Left lung (tissue), 14 donors: ENCODE measurements around the gene NXF3. TPM values are rescaled to one million over a fixed set of nuclear protein-coding genes. Genes with fewer than 3 reads are reported as not detected.
"Not testable (repeated sequence)": the region's sequence is repeated elsewhere in the genome, so short reads cannot be mapped to it uniquely, and the experiment has no call there.

Experiments used
- ATAC-seq: fragments of 200-7000 bp; cut with Tn5 transposase; one replicate; pipeline ENCODE4 v1.9.1; 2020; ENCODE audit warnings: moderate library complexity
- DNase-seq, 4 donors: peaks; one replicate each; pipeline ENCODE4 v3.0.0-alpha.2; 2013 to 2020
- H3K27ac ChIP-seq, 2 donors: fragments of 200-600 bp; sonication (generic) in 1 of 2; one replicate each; pipeline versions ENCODE4 v1.5.0 to v1.8.0; 2020 to 2021
- H3K27me3 ChIP-seq, 2 donors: fragments of 200-600 bp; sonication (generic) in 1 of 2; one replicate each; pipeline versions ENCODE4 v1.5.0 to v1.8.0; 2020 to 2021
- H3K36me3 ChIP-seq, 2 donors: fragments of 200-600 bp; sonication (generic) in 1 of 2; one replicate each; pipeline versions ENCODE4 v1.5.0 to v1.8.0; 2020 to 2021
- H3K4me1 ChIP-seq, 2 donors: fragments of 200-600 bp; one replicate each; pipeline ENCODE4 v1.8.0; 2021
- H3K4me3 ChIP-seq, 2 donors: fragments of 200-600 bp; sonication (generic) in 1 of 2; one replicate each; pipeline versions ENCODE4 v1.5.0 to v1.8.0; 2020 to 2021; ENCODE audit warnings: mild to moderate bottlenecking in 1 of 2
- H3K9me3 ChIP-seq, 2 donors: fragments of 200-600 bp; sonication (generic) in 1 of 2; one replicate each; pipeline versions ENCODE4 v1.5.0 to v1.8.0; 2020 to 2021
- CTCF ChIP-seq, 2 donors: fragments of 200-600 bp; sonication (generic) in 1 of 2; IDR thresholded peaks; one replicate each; pipeline versions ENCODE4 v1.5.0 to v1.8.0; 2021; ENCODE audit warnings: antibody characterized with exemption in 2 of 2
- intact Hi-C, 2 donors: fragments of 100-400 bp; cut with DNase I; formaldehyde crosslinking; loops; one replicate each; pipeline versions ENCODE4 v1.11.2 to v1.14.2; 2022
- long read RNA-seq, 12 donors: library from polyadenylated mRNA in 2 of 12; unstranded in 2 of 12; transcript quantifications; one replicate each; pipeline ENCODE4 v2.0.0 and lab custom pipeline, GENCODE V29; 2019 to 2026
- polyA plus RNA-seq, 6 donors: library from polyadenylated mRNA; unstranded; fragments of 120-200 nt; gene quantifications; one replicate each; pipeline ENCODE4 v1.2.1, GENCODE V29; 2013; ENCODE audit not compliant: insufficient read length in 6 of 6
- total RNA-seq, 2 donors: library from RNA; stranded (reverse); fragmentation: NEBNext Ultra II Directional; extraction: Animal tissue kit (Norgen Biotek cat#: 25700); gene quantifications; one replicate each; pipeline ENCODE4 v1.2.1, GENCODE V29; 2021
- donor health status: DM: no; HTN: yes; CAD: no.
- donor health status: DM: no; HTN: no; CAD: no.

NXF3 gene
- total RNA-seq (1 to 10 TPM; 3.3 to 3.6 TPM), polyA plus RNA-seq (under 1 TPM; 0.14 to 0.67 (median 0.40) TPM)
- long read RNA-seq, donor 1, partial matches to known transcripts = 11 of 11 reads
- long read RNA-seq, donor 1, other reads (novel, unspliced or antisense) = 0 of 11 reads
- long read RNA-seq, donor 2, partial matches to known transcripts = 1,010 of 1,059 reads
- long read RNA-seq, donor 2, other reads (novel, unspliced or antisense) = 49 of 1,059 reads
- long read RNA-seq, donor 3, partial matches to known transcripts = 943 of 965 reads
- long read RNA-seq, donor 3, other reads (novel, unspliced or antisense) = 22 of 965 reads
- long read RNA-seq, donor 4, partial matches to known transcripts = 0 of 1 reads
- long read RNA-seq, donor 4, other reads (novel, unspliced or antisense) = 0 of 1 reads
- long read RNA-seq, donor 5, partial matches to known transcripts = 96 of 102 reads
- long read RNA-seq, donor 5, other reads (novel, unspliced or antisense) = 5 of 102 reads
- long read RNA-seq, donor 6, partial matches to known transcripts = 13 of 13 reads
- long read RNA-seq, donor 6, other reads (novel, unspliced or antisense) = 0 of 13 reads
- long read RNA-seq, donor 7, partial matches to known transcripts = 78 of 78 reads
- long read RNA-seq, donor 7, other reads (novel, unspliced or antisense) = 0 of 78 reads
- long read RNA-seq, donor 8, partial matches to known transcripts = 71 of 77 reads
- long read RNA-seq, donor 8, other reads (novel, unspliced or antisense) = 6 of 77 reads
- long read RNA-seq, donor 9 = 0 reads
- long read RNA-seq, donor 10 = 0 reads
- long read RNA-seq, donor 11, partial matches to known transcripts = 1,480 of 1,997 reads
- long read RNA-seq, donor 11, other reads (novel, unspliced or antisense) = 517 of 1,997 reads
- long read RNA-seq, donor 12, partial matches to known transcripts = 98 of 98 reads
- long read RNA-seq, donor 12, other reads (novel, unspliced or antisense) = 0 of 98 reads

GRCh38 chrX:103092942-103093341 lies at the start of gene NXF3:
NXF3 (minus strand) TSS chrX:103093143; CDS start chrX:103093023, 120 bp downstream.
- Histone ChIP-seq H3K27me3 (no peaks in the 10 kb centered on the region), H3K27ac (no peak within 1 kb of the TSS), H3K4me3 (no peak within 1 kb of the TSS), H3K36me3 (no peaks in the 10 kb centered on the region), H3K4me1 (no peaks in the 10 kb centered on the region), H3K9me3 (no peaks in the 10 kb centered on the region)
- intact Hi-C loops = no loop called here
- DNase-seq = no peak
- ATAC-seq = no peak
- no peak for TF ChIP-seq CTCF (IDR thresholded peaks at IDR 0.05)

- H3K36me3 ChIP-seq, H3K27ac ChIP-seq, DNase-seq, H3K27me3 ChIP-seq, H3K9me3 ChIP-seq, ATAC-seq, intact Hi-C loops, H3K4me3 ChIP-seq, H3K4me1 ChIP-seq: not testable (repeated sequence)
Measured at GRCh38 chrX:103136528-103136927, 43.6 kb upstream of the NXF3 start.

- no peak for ATAC-seq
Measured at GRCh38 chrX:103124284-103124683, 31.3 kb upstream of the NXF3 start.

GRCh38 chrX:103120748-103121147 lies 27.8 kb upstream of the NXF3 start:
- Histone ChIP-seq H3K4me3 (no peak overlapping the region), H3K27ac (no peak overlapping the region), H3K9me3 (no peaks in the 10 kb centered on the region), H3K27me3 (no peaks in the 10 kb centered on the region), H3K4me1 (no peaks in the 10 kb centered on the region), H3K36me3 (no peaks in the 10 kb centered on the region)
- no peak for DNase-seq
- no peak for TF ChIP-seq CTCF (IDR thresholded peaks at IDR 0.05)
- no peak for ATAC-seq
- intact Hi-C loops = no loop called here

More at GRCh38 chrX:103124284-103124683, 31.3 kb upstream of the NXF3 start:
- no peak for TF ChIP-seq CTCF (IDR thresholded peaks at IDR 0.05)
- no peak overlapping the region for H3K27ac ChIP-seq
- no peaks in the 10 kb centered on the region for H3K36me3 ChIP-seq
- DNase-seq = no peak
- no peak overlapping the region for H3K4me3 ChIP-seq
- intact Hi-C loops = no loop called here
- H3K4me1 ChIP-seq = no peaks in the 10 kb centered on the region
- H3K9me3 ChIP-seq = no peaks in the 10 kb centered on the region
- H3K27me3 ChIP-seq = no peaks in the 10 kb centered on the region

- intact Hi-C loops, H3K27ac ChIP-seq, H3K9me3 ChIP-seq, H3K4me1 ChIP-seq, H3K4me3 ChIP-seq, ATAC-seq, H3K27me3 ChIP-seq, DNase-seq, H3K36me3 ChIP-seq: not testable (repeated sequence)
Measured at GRCh38 chrX:103116970-103117369, 24.0 kb upstream of the NXF3 start.

GRCh38 chrX:103109497-103109896 lies 16.6 kb upstream of the NXF3 start:
- H3K9me3 ChIP-seq, H3K4me3 ChIP-seq, ATAC-seq, H3K36me3 ChIP-seq, intact Hi-C loops, H3K27ac ChIP-seq, DNase-seq, H3K4me1 ChIP-seq, H3K27me3 ChIP-seq: not testable (repeated sequence)
